Hepatocyte (in vitro differentiated cells): ENCODE results near the gene CD164L2. TPM values are rescaled to one million over a fixed set of nuclear protein-coding genes. Genes with fewer than 3 reads are reported as not detected.
A peak's percentile ranks its signal among the peaks of the same experiment; 100 is the strongest.

Experiments
- DNase-seq: peaks from one replicate; pipeline ENCODE4 v3.0.0-alpha.2; 2016; ENCODE audit warnings: low spot score
- H2AFZ ChIP-seq: fragments of 200-600 bp; sonication (generic); 2 replicates; pipeline ENCODE4 v1.6.0; 2016; ENCODE audit warnings: antibody characterized with exemption, mild to moderate bottlenecking
- H3K27ac ChIP-seq: fragments of 200-600 bp; sonication (generic); 2 replicates; pipeline ENCODE4 v1.5.1; 2016; ENCODE audit warnings: mild to moderate bottlenecking
- H3K27me3 ChIP-seq: fragments of 200-600 bp; sonication (generic); 2 replicates; pipeline ENCODE4 v1.6.1; 2016
- H3K36me3 ChIP-seq: fragments of 200-600 bp; sonication (generic); replicated peaks from 2 replicates; pipeline ENCODE4 v1.5.1; 2016; ENCODE audit warnings: low read depth; ENCODE audit not compliant: insufficient read depth
- H3K4me1 ChIP-seq: fragments of 200-600 bp; sonication (generic); 2 replicates; pipeline ENCODE4 v1.5.1; 2016; ENCODE audit warnings: mild to moderate bottlenecking, moderate library complexity; ENCODE audit not compliant: insufficient read depth
- H3K4me2 ChIP-seq: fragments of 200-600 bp; sonication (generic); 2 replicates; pipeline ENCODE4 v1.6.0; 2016
- H3K4me3 ChIP-seq: fragments of 200-600 bp; sonication (generic); 2 replicates; pipeline ENCODE4 v1.5.1; 2016; ENCODE audit warnings: mild to moderate bottlenecking
- H3K79me2 ChIP-seq: fragments of 200-600 bp; sonication (generic); 2 replicates; pipeline ENCODE4 v1.6.0; 2017; ENCODE audit warnings: mild to moderate bottlenecking
- H3K9me2 ChIP-seq: fragments of 200-600 bp; sonication (generic); replicated peaks from 2 replicates; pipeline ENCODE4 v1.6.0; 2017; ENCODE audit warnings: mild to moderate bottlenecking; ENCODE audit not compliant: insufficient read depth
- H3K9me3 ChIP-seq: fragments of 200-600 bp; sonication (generic); 2 replicates; pipeline ENCODE4 v1.5.1; 2016; ENCODE audit warnings: low read depth, mild to moderate bottlenecking
- H4K20me1 ChIP-seq: fragments of 200-600 bp; sonication (generic); 2 replicates; pipeline ENCODE4 v1.6.0; 2016; ENCODE audit warnings: mild to moderate bottlenecking; ENCODE audit not compliant: insufficient read depth, poor library complexity, severe bottlenecking
- EZH2 ChIP-seq: fragments of 200-600 bp; sonication (generic); IDR thresholded peaks from 2 replicates; pipeline ENCODE4 v1.6.1; 2016; ENCODE audit warnings: antibody characterized with exemption, mild to moderate bottlenecking, borderline replicate concordance
- EZH2phosphoT487 ChIP-seq: fragments of 200-600 bp; sonication (generic); IDR thresholded peaks from one replicate; pipeline ENCODE4 v1.6.1; 2018; ENCODE audit warnings: antibody characterized with exemption, mild to moderate bottlenecking, low read depth, moderate library complexity; ENCODE audit not compliant: unreplicated experiment, severe bottlenecking
- WGBS: methylation state at CpG from one replicate; pipeline ENCODE4 v1.1.6; 2016; ENCODE audit warnings: low lambda C conversion rate; ENCODE audit errors: missing lambda C conversion rate; 5-methylcytosine and 5-hydroxymethylcytosine counted together
- polyA plus RNA-seq: library from polyadenylated mRNA; unstranded; fragments of >200 nt; fragmentation: Nextera tagmentation; extraction: Ambion mirVana; gene quantifications from 2 replicates; pipeline ENCODE4 v1.2.1, GENCODE V29; 2016
- total RNA-seq: library from RNA; depleted of rRNA; stranded (reverse); fragments of >200 nt; gene quantifications from 2 replicates; pipeline ENCODE4 v1.2.3, GENCODE V29; 2014
- TF ChIP-seq, protein P1 (sequence below): fragments of 200-600 bp; sonication (generic); IDR thresholded peaks from 2 replicates; pipeline ENCODE4 v1.5.1; 2016; ENCODE audit warnings: antibody characterized with exemption, mild to moderate bottlenecking; ENCODE audit not compliant: poor library complexity

Gene CD164L2
- total and polyA plus RNA-seq, 2 experiments from 2014 or later, result 0.19 TPM; not detected in 1

GRCh38 chr1:27395441-27396195, 12.5 kb upstream of the CD164L2 start:
- TF ChIP-seq, protein P1, sequence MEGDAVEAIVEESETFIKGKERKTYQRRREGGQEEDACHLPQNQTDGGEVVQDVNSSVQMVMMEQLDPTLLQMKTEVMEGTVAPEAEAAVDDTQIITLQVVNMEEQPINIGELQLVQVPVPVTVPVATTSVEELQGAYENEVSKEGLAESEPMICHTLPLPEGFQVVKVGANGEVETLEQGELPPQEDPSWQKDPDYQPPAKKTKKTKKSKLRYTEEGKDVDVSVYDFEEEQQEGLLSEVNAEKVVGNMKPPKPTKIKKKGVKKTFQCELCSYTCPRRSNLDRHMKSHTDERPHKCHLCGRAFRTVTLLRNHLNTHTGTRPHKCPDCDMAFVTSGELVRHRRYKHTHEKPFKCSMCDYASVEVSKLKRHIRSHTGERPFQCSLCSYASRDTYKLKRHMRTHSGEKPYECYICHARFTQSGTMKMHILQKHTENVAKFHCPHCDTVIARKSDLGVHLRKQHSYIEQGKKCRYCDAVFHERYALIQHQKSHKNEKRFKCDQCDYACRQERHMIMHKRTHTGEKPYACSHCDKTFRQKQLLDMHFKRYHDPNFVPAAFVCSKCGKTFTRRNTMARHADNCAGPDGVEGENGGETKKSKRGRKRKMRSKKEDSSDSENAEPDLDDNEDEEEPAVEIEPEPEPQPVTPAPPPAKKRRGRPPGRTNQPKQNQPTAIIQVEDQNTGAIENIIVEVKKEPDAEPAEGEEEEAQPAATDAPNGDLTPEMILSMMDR, result peak; percentile 98
- TF ChIP-seq EZH2phosphoT487, result no peak

GRCh38 chr1:27394925-27395324, 11.8 kb upstream of the CD164L2 start:
- H3K4me2 ChIP-seq, result no peak overlapping the region

More at GRCh38 chr1:27395441-27396195, 12.5 kb upstream of the CD164L2 start:
- Histone ChIP-seq H3K9me3 (no peaks in the 10 kb centered on the region), H3K79me2 (no peaks in the 10 kb centered on the region), H3K9me2 (no peaks in the 10 kb centered on the region), H4K20me1 (no peaks in the 10 kb centered on the region), H2AFZ (no peak overlapping the region), H3K4me2 (no peak overlapping the region), H3K36me3 (no peaks in the 10 kb centered on the region), H3K27ac (no peak overlapping the region), H3K4me1 (peaks cover 8% of the 10 kb centered on the region), H3K4me3 (no peak overlapping the region), H3K27me3 (no peaks in the 10 kb centered on the region)
- peak; percentile 79 for DNase-seq
- WGBS, result 14% methylated on average over 10 of the region's 10 CpGs

DNA sequence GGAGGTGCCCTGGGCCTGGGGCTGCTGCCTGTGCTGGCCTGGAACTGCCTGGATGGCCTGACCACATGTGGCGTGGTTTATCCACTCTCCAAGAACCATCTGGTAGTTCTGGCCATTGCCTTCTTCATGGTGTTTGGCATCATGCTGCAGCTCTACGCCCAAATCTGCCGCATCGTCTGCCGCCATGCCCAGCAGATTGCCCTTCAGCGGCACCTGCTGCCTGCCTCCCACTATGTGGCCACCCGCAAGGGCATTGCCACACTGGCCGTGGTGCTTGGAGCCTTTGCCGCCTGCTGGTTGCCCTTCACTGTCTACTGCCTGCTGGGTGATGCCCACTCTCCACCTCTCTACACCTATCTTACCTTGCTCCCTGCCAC, 11.1 kb upstream of the CD164L2 start:
- Histone ChIP-seq H3K79me2 (no peaks in the 10 kb centered on the region), H4K20me1 (no peaks in the 10 kb centered on the region), H3K9me2 (no peaks in the 10 kb centered on the region), H3K4me1 (peaks cover 8% of the 10 kb centered on the region), H3K27me3 (no peaks in the 10 kb centered on the region), H2AFZ (no peak overlapping the region), H3K36me3 (no peaks in the 10 kb centered on the region), H3K4me3 (no peak overlapping the region), H3K4me2 (no peak overlapping the region), H3K9me3 (no peaks in the 10 kb centered on the region), H3K27ac (no peak overlapping the region)
- no peak for DNase-seq
- WGBS, result 99% methylated on average over 9 of the region's 9 CpGs
- TF ChIP-seq, protein P1, result no peak
- TF ChIP-seq EZH2 (no peak), EZH2phosphoT487 (no peak)

More at GRCh38 chr1:27394925-27395324, 11.8 kb upstream of the CD164L2 start:
- Histone ChIP-seq H3K36me3 (no peaks in the 10 kb centered on the region), H3K4me3 (no peak overlapping the region), H3K79me2 (no peaks in the 10 kb centered on the region), H3K4me1 (peaks cover 8% of the 10 kb centered on the region), H3K27ac (no peak overlapping the region), H3K9me3 (no peaks in the 10 kb centered on the region), H3K27me3 (no peaks in the 10 kb centered on the region), H4K20me1 (no peaks in the 10 kb centered on the region), H3K9me2 (no peaks in the 10 kb centered on the region), H2AFZ (no peak overlapping the region)
- WGBS, result 80% methylated on average over 1 of the region's 1 CpG
- no peak for TF ChIP-seq EZH2
- TF ChIP-seq, protein P1, result no peak
- TF ChIP-seq EZH2phosphoT487, result no peak
- DNase-seq, result no peak
